Aorta (tissue), 5 donors: ENCODE results near the gene ATF7. TPM values are rescaled to one million over a fixed set of nuclear protein-coding genes. Genes with fewer than 3 reads are reported as not detected.
"Not testable (repeated sequence)": the region's sequence is repeated elsewhere in the genome, so short reads cannot be mapped to it uniquely, and the experiment has no call there.

ENCODE experiments used
- ATAC-seq: fragments of 200-7000 bp; cut with Tn5 transposase; one replicate; pipeline ENCODE4 v1.9.1; 2022; ENCODE audit warnings: moderate library complexity; ENCODE audit not compliant: low FRiP score
- DNase-seq, 2 donors: peaks; one replicate each; pipeline ENCODE4 v3.0.0-alpha.2; 2020
- H3K27ac ChIP-seq, 2 donors: one replicate each; pipeline ENCODE4 v1.5.1; 2013; ENCODE audit warnings: low read length in 2 of 2, mild to moderate bottlenecking in 2 of 2, moderate library complexity in 2 of 2, control low read depth in 1 of 2, inconsistent platforms in 1 of 2, low read depth in 1 of 2
- H3K27me3 ChIP-seq, 2 donors: one replicate each; pipeline ENCODE4 v1.6.1; 2013; ENCODE audit warnings: control low read depth in 1 of 2, low read length in 1 of 2, mild to moderate bottlenecking in 1 of 2, moderate library complexity in 1 of 2; ENCODE audit not compliant: insufficient read depth in 2 of 2, control insufficient read depth in 1 of 2
- H3K36me3 ChIP-seq, 2 donors: one replicate each; pipeline ENCODE4 v1.6.1; 2013; ENCODE audit warnings: control low read depth in 1 of 2, low read length in 1 of 2, mild to moderate bottlenecking in 1 of 2; ENCODE audit not compliant: insufficient read depth in 2 of 2, control insufficient read depth in 1 of 2
- H3K4me1 ChIP-seq, 2 donors: one replicate each; pipeline ENCODE4 v1.6.1; 2013; ENCODE audit warnings: low read length in 2 of 2, control low read depth in 1 of 2, mild to moderate bottlenecking in 1 of 2, moderate library complexity in 1 of 2; ENCODE audit not compliant: insufficient read depth in 2 of 2, control insufficient read depth in 1 of 2
- H3K4me3 ChIP-seq, 2 donors: one replicate each; pipeline ENCODE4 v1.5.1; 2013; ENCODE audit warnings: low read length in 2 of 2, control low read depth in 1 of 2, mild to moderate bottlenecking in 1 of 2
- H3K9me3 ChIP-seq: one replicate; pipeline ENCODE4 v1.6.1; 2013; ENCODE audit warnings: mild to moderate bottlenecking, low read length; ENCODE audit not compliant: control insufficient read depth
- WGBS, 2 donors: extraction: QIAGEN DNeasy Blood & Tissue Kit; methylation state at CpG; one replicate each; pipeline ENCODE4 v1.1.7; 2013; 5-methylcytosine and 5-hydroxymethylcytosine counted together
- intact Hi-C, 2 donors: fragments of 100-400 bp; cut with DNase I; formaldehyde crosslinking; loops; one replicate each; pipeline versions ENCODE4 v1.14.2 to v1.15.0; 2022
- polyA plus RNA-seq, 2 donors: library from polyadenylated mRNA; stranded (reverse); fragments of 200-250 nt; gene quantifications; one replicate each; pipeline ENCODE4 v1.2.3, GENCODE V29; 2013
- total RNA-seq, 2 donors: library from RNA; stranded (reverse); fragmentation: NEBNext Ultra II Directional; extraction: Animal tissue kit (Norgen Biotek cat#: 25700); gene quantifications; one replicate each; pipeline ENCODE4 v1.2.1, GENCODE V29; 2021
- donor health status: healthy with polysubstance abuse.
- donor health status: Bipolar disorder and iron deficiency.
- donor health status: DM: no; HTN: no; CAD: no.
- donor health status: DM: no; HTN: no; CAD: no.
- donor health status: DM: yes; HTN: yes; CAD: no.

ATF7 gene
- total and polyA plus RNA-seq, 4 donors = 25.7 to 73.5 (median 49.0) TPM

- H3K36me3 ChIP-seq = peaks cover 5 to 6% of the 10 kb centered on the region in 2 donors
- no peak overlapping the region for H3K4me3 ChIP-seq
- WGBS, 2 donors = 66 to 67% methylated on average over 18 of the region's 18 CpGs
- no peaks in the 10 kb centered on the region for H3K9me3 ChIP-seq
- intact Hi-C loops = no loop called here
- DNase-seq (no peak), ATAC-seq (peak; percentile 9)
- no peak overlapping the region for H3K27ac ChIP-seq
- no peaks in the 10 kb centered on the region for H3K4me1 ChIP-seq
- no peaks in the 10 kb centered on the region for H3K27me3 ChIP-seq
Observed at GRCh38 chr12:53482626-53483168, 143.5 kb downstream of the ATF7 start.

DNA sequence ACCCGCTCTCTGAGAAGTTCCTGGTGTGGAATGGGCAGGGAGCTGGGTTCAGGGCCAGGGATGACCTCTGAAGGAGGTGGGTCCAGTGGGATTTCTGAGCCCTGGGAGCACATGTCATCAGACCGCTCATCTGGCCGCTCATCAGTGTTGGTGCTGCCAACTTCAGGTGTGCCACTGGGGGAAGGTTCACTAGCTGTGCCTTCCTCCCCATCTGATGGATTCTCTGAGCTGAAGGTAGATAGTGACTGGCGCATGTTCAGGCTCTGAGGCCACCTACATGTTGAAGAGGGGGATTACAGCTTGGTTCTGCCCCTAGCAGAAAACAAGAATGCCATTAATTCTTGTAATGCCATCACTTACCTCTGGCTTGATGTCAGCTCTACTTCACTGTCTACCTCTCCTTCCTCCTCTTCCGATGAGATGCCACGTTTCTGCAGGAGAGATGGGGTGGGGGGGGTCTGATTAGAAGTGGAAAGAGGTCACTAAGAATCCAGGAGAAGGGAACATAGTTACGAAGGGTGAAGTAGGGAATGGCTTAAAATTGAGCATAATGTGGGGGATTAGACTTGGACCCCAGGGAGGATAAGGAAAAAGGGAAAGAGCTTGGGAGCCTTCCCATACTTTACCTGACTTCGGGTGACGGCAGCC lies 144.1 kb downstream of the ATF7 start:
- no peak for ATAC-seq
- Histone ChIP-seq H3K9me3 (no peaks in the 10 kb centered on the region), H3K27me3 (no peaks in the 10 kb centered on the region), H3K4me3 (no peak overlapping the region), H3K36me3 (peaks cover 5 to 6% of the 10 kb centered on the region in 2 donors), H3K4me1 (no peaks in the 10 kb centered on the region), H3K27ac (peak overlapping the region in 1 of 2 donors; percentile 14)
- WGBS, 2 donors = 65 to 66% methylated on average over 9 of the region's 9 CpGs
- no peak for DNase-seq
- intact Hi-C loops = no loop called here

DNA sequence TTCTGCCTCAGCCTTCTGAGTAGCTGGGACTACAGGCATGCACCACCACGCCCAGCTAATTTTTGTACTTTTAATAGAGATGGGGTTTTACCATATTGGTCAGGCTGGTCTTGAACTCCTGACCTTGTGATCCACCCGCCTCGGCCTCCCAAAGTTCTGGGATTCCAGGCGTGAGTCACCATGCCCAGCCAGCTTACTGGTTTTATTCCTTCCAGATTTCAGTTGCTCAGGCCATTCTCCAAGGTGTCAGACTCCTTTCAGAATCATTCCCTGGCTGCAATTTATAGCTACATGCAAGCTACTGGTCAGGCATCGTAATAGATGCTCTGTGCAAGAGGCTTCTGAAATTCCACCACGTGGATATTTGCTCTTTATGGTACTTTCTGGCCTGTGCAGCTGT lies 144.7 kb downstream of the ATF7 start:
- H3K4me1 ChIP-seq, H3K27ac ChIP-seq, H3K9me3 ChIP-seq, H3K27me3 ChIP-seq, H3K36me3 ChIP-seq, intact Hi-C loops, H3K4me3 ChIP-seq, DNase-seq, ATAC-seq: not testable (repeated sequence)
- 46 to 51% methylated on average over 6 of the region's 6 CpGs for WGBS, 2 donors

GRCh38 chr12:53480491-53481442 lies 145.4 kb downstream of the ATF7 start:
- intact Hi-C loops = no loop called here
- ATAC-seq (no peak), DNase-seq (no peak)
- H3K4me3 ChIP-seq = no peak overlapping the region
- no peaks in the 10 kb centered on the region for H3K9me3 ChIP-seq
- H3K27me3 ChIP-seq = no peaks in the 10 kb centered on the region
- H3K36me3 ChIP-seq = peaks cover 6 to 7% of the 10 kb centered on the region in 2 donors
- WGBS, 2 donors = 62 to 66% methylated on average over 12 of the region's 12 CpGs
- no peaks in the 10 kb centered on the region for H3K4me1 ChIP-seq
- H3K27ac ChIP-seq = peak overlapping the region in 1 of 2 donors; percentile 10

DNA sequence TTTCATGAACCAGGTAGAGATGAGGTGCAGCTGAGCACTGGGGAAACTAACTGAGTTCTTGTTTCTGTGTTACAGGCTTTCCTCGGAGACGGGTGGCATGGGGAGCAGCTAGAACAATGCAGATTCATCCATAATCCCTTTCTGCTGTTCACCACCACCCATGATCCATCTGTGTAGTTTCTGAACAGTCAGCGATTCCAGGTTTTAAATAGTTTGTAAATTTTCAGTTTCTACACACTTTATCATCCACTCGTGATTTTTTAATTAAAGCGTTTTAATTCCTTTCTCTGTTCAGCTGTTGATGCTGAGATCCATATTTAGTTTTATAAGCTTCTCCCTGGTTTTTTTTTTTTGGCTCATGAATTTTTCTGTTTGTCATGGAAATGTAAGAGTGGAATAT lies 146.9 kb downstream of the ATF7 start:
- WGBS, 2 donors = 59 to 70% methylated on average over 5 of the region's 5 CpGs
- ATAC-seq (no peak), DNase-seq (no peak)
- H3K4me3 ChIP-seq = no peak overlapping the region
- no peaks in the 10 kb centered on the region for H3K27me3 ChIP-seq
- peaks cover 7 to 8% of the 10 kb centered on the region in 2 donors for H3K36me3 ChIP-seq
- H3K9me3 ChIP-seq = no peaks in the 10 kb centered on the region
- no peak overlapping the region for H3K27ac ChIP-seq
- H3K4me1 ChIP-seq = no peaks in the 10 kb centered on the region
- intact Hi-C loops = no loop called here

DNA sequence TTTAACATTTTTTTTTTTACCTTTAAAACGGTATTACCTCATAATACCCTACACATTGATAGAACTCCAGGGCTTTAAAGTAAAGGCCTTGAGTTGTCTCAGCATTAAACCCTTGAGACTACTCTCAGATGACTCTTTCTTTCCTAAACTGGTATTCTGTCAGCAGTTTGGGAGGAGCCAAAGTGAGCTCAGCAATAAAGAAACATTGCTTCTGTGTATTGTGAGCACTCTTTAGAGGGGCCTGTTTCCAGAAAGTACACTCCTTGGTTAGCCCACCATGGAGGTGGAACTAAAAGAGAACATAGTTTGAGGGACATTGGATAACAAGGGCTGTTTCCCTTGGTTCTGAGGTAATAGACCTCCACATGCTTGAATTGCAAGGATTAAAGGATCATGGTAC lies 147.3 kb downstream of the ATF7 start:
- H3K4me3 ChIP-seq = no peak overlapping the region
- ATAC-seq = no peak
- no peaks in the 10 kb centered on the region for H3K9me3 ChIP-seq
- H3K4me1 ChIP-seq = no peaks in the 10 kb centered on the region
- H3K27ac ChIP-seq = peak overlapping the region in 1 of 2 donors; percentile 6
- H3K27me3 ChIP-seq = no peaks in the 10 kb centered on the region
- intact Hi-C loops = no loop called here
- no peak for DNase-seq
- 32 to 39% methylated on average over 1 of the region's 1 CpG for WGBS, 2 donors
- peaks cover 7 to 8% of the 10 kb centered on the region in 2 donors for H3K36me3 ChIP-seq

GRCh38 chr12:53476769-53477209 lies 149.4 kb downstream of the ATF7 start:
- intact Hi-C loops = no loop called here
- H3K4me1 ChIP-seq = no peaks in the 10 kb centered on the region
- 61 to 67% methylated on average over 2 of the region's 2 CpGs for WGBS, 2 donors
- H3K27ac ChIP-seq = peak overlapping the region in 1 of 2 donors; percentile 4
- ATAC-seq (no peak), DNase-seq (no peak)
- H3K27me3 ChIP-seq = no peaks in the 10 kb centered on the region
- H3K4me3 ChIP-seq = no peak overlapping the region
- H3K9me3 ChIP-seq = no peaks in the 10 kb centered on the region
- peaks cover 6 to 12% of the 10 kb centered on the region in 2 donors for H3K36me3 ChIP-seq

DNA sequence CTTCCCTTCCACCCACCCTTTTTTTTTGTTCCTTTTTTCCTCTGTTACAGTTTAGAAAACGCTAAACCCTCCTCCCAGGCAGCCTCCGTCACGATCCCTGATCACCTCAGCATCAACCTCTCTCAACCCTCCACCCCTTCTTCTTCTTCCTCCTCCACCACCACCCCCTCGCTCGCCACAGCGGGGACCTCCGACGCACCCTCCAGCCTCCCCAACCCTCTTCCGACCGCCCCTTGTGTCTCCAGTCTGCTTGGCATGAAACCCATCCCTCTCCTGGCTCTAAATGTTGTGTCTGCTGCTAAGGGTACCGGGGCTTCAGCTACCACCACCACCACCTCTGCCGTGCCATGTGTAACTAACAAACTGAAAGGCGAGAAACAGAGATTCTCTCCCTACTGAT lies 151.4 kb downstream of the ATF7 start:
- 53 to 58% methylated on average over 13 of the region's 13 CpGs for WGBS, 2 donors
- ATAC-seq (no peak), DNase-seq (no peak)
- H3K4me1 ChIP-seq = no peaks in the 10 kb centered on the region
- H3K9me3 ChIP-seq = no peaks in the 10 kb centered on the region
- no peak overlapping the region for H3K27ac ChIP-seq
- intact Hi-C loops = loop anchor here in 1 of 2 donors (5.0 kb wide), 1 partner anchor 37 kb away; no protein-coding TSS in a partner anchor
- peaks cover 5 to 9% of the 10 kb centered on the region in 2 donors for H3K36me3 ChIP-seq
- no peak overlapping the region for H3K4me3 ChIP-seq
- H3K27me3 ChIP-seq = no peaks in the 10 kb centered on the region
